H1 (cell line): ENCODE results near the gene TNFAIP1. TPM values are rescaled to one million over a fixed set of nuclear protein-coding genes. Genes with fewer than 3 reads are reported as not detected.

Experiments used
- CTCF ChIA-PET: fragments of 300-600 bp; sonication (Branson Sonifier 250); formaldehyde crosslinking; loops from one replicate; lab custom pipeline; 2021; ENCODE audit not compliant: partially characterized antibody; lab: Charles Lee
- POLR2A ChIA-PET: fragments of 300-600 bp; sonication (Branson Sonifier 250); formaldehyde crosslinking; loops from one replicate; lab custom pipeline; 2021; ENCODE audit warnings: inconsistent platforms; ENCODE audit not compliant: partially characterized antibody; lab: Charles Lee
- DNase-seq, 2 experiments: peaks; one replicate each; pipeline versions ENCODE4 v3.0.0 to v3.0.0-alpha.2; 2010 to 2022; ENCODE audit warnings: low spot score in 2 of 2, low read depth in 1 of 2, mixed read lengths in 1 of 2
- FAIRE-seq: peaks from 2 replicates; lab custom pipeline; 2011; peaks lifted over from hg19 to GRCh38; lab: Jason Lieb, UNC
- H2AFZ ChIP-seq: 2 replicates; pipeline ENCODE4 v1.8.1; 2012; ENCODE audit warnings: low read length, inconsistent platforms
- H2AK5ac ChIP-seq: 2 replicates; pipeline ENCODE4 v1.6.1; 2013; ENCODE audit warnings: low read depth, low read length
- H2BK120ac ChIP-seq: replicated peaks from 2 replicates; pipeline ENCODE3; 2013; ENCODE audit warnings: low read depth, low read length, inconsistent platforms
- H2BK12ac ChIP-seq: 2 replicates; pipeline ENCODE4 v1.6.1; 2013; ENCODE audit warnings: low read depth, low read length
- H2BK15ac ChIP-seq: 2 replicates; pipeline ENCODE4 v1.6.1; 2013; ENCODE audit warnings: low read length
- H2BK20ac ChIP-seq: 2 replicates; pipeline ENCODE4 v1.6.1; 2013; ENCODE audit warnings: low read length
- H2BK5ac ChIP-seq: 2 replicates; pipeline ENCODE4 v1.6.1; 2013; ENCODE audit warnings: low read depth, low read length
- H3K14ac ChIP-seq: 2 replicates; pipeline ENCODE4 v1.6.1; 2013; ENCODE audit warnings: inconsistent platforms; ENCODE audit not compliant: insufficient read length
- H3K18ac ChIP-seq: 2 replicates; pipeline ENCODE4 v1.6.1; 2013; ENCODE audit warnings: low read length; ENCODE audit errors: extremely low read depth
- H3K23ac ChIP-seq: 2 replicates; pipeline ENCODE4 v1.6.1; 2013; ENCODE audit warnings: inconsistent platforms; ENCODE audit not compliant: insufficient read length
- H3K23me2 ChIP-seq: 2 replicates; pipeline ENCODE4 v1.6.1; 2013; ENCODE audit warnings: low read depth, low read length
- H3K27ac ChIP-seq: 2 replicates; pipeline ENCODE4 v1.6.1; 2011; ENCODE audit warnings: low read depth, low read length, inconsistent platforms
- H3K27me3 ChIP-seq, 4 experiments: replicated peaks in 1 of 4; 1 replicate in 1 of 4; 2 replicates in 3 of 4; pipeline versions ENCODE4 v1.6.1 to v1.8.1; 2011 to 2013; ENCODE audit warnings: low read length in 3 of 4, mild to moderate bottlenecking in 3 of 4, inconsistent platforms in 2 of 4, mixed read lengths in 2 of 4, moderate library complexity in 1 of 4; ENCODE audit not compliant: control insufficient read depth in 3 of 4, insufficient read depth in 3 of 4; ENCODE audit errors: extremely low read depth in 1 of 4
- H3K36me3 ChIP-seq, 4 experiments: 2 replicates each; pipeline versions ENCODE4 v1.6.1 to v1.8.1; 2011 to 2013; ENCODE audit warnings: mild to moderate bottlenecking in 4 of 4, low read length in 3 of 4, moderate library complexity in 2 of 4, control low read depth in 1 of 4, inconsistent platforms in 1 of 4; ENCODE audit not compliant: insufficient read depth in 4 of 4, control insufficient read depth in 2 of 4
- H3K4ac ChIP-seq: replicated peaks from 2 replicates; pipeline ENCODE3; 2013; ENCODE audit warnings: low read length, low read depth, mixed read lengths, inconsistent platforms; ENCODE audit not compliant: insufficient read length
- H3K4me1 ChIP-seq, 4 experiments: replicated peaks in 1 of 4; 1 replicate in 1 of 4; 2 replicates in 3 of 4; pipeline versions ENCODE4 v1.6.1 to v1.8.1; 2011 to 2013; ENCODE audit warnings: low read length in 3 of 4, inconsistent platforms in 2 of 4, mixed read lengths in 1 of 4; ENCODE audit not compliant: insufficient read depth in 4 of 4, control insufficient read depth in 3 of 4
- H3K4me2 ChIP-seq, 2 experiments: 2 replicates each; pipeline versions ENCODE4 v1.6.1 to v1.8.1; 2011 to 2013; ENCODE audit warnings: low read depth in 2 of 2, low read length in 2 of 2, control low read depth in 1 of 2, inconsistent platforms in 1 of 2, mild to moderate bottlenecking in 1 of 2; ENCODE audit not compliant: insufficient read depth in 1 of 2
- H3K4me3 ChIP-seq, 4 experiments: fragments of 200-600, 300-600 bp in 1 of 4; sonication (generic), shearing (Covaris generic), sonication (Bioruptor Twin) in 1 of 4; 2 replicates each; pipeline versions ENCODE4 v1.5.1 to v1.8.1; 2011 to 2016; ENCODE audit warnings: low read length in 4 of 4, low read depth in 3 of 4, control low read depth in 2 of 4, inconsistent platforms in 2 of 4, mild to moderate bottlenecking in 2 of 4, mixed read lengths in 1 of 4, moderate library complexity in 1 of 4; ENCODE audit not compliant: insufficient read depth in 2 of 4; ENCODE audit errors: extremely low read depth in 1 of 4
- H3K56ac ChIP-seq: replicated peaks from 2 replicates; pipeline ENCODE3; 2013; ENCODE audit warnings: low read depth, mild to moderate bottlenecking, mixed read lengths, low read length, inconsistent platforms; ENCODE audit not compliant: insufficient read length
- H3K79me1 ChIP-seq: 2 replicates; pipeline ENCODE4 v1.6.1; 2013; ENCODE audit warnings: low read depth, low read length, control low read depth
- H3K79me2 ChIP-seq, 2 experiments: 2 replicates each; pipeline versions ENCODE4 v1.6.1 to v1.8.1; 2012 to 2013; ENCODE audit warnings: low read length in 2 of 2, mild to moderate bottlenecking in 2 of 2, inconsistent platforms in 1 of 2; ENCODE audit not compliant: insufficient read depth in 2 of 2, control insufficient read depth in 1 of 2
- H3K9ac ChIP-seq, 4 experiments: replicated peaks in 1 of 4; 1 replicate in 1 of 4; 2 replicates in 3 of 4; pipeline versions ENCODE4 v1.6.1 to v1.8.1; 2011 to 2013; ENCODE audit warnings: low read depth in 3 of 4, low read length in 3 of 4, control low read depth in 2 of 4, mild to moderate bottlenecking in 2 of 4, moderate library complexity in 2 of 4, inconsistent platforms in 1 of 4; ENCODE audit errors: extremely low read depth in 1 of 4
- H3K9me3 ChIP-seq, 2 experiments: 2 replicates each; pipeline versions ENCODE4 v1.6.1 to v1.8.1; 2012 to 2013; ENCODE audit warnings: mild to moderate bottlenecking in 2 of 2, moderate library complexity in 2 of 2, control low read depth in 1 of 2, inconsistent platforms in 1 of 2, low read depth in 1 of 2, low read length in 1 of 2, mixed read lengths in 1 of 2; ENCODE audit not compliant: insufficient read depth in 2 of 2
- H4K20me1 ChIP-seq, 2 experiments: replicated peaks in 1 of 2; 2 replicates each; pipeline versions ENCODE3 to v1.8.1; 2011 to 2013; ENCODE audit warnings: inconsistent platforms in 2 of 2, low read length in 2 of 2, mild to moderate bottlenecking in 1 of 2; ENCODE audit not compliant: insufficient read depth in 2 of 2, control insufficient read depth in 1 of 2
- H4K5ac ChIP-seq: 2 replicates; pipeline ENCODE4 v1.6.1; 2013; ENCODE audit warnings: low read length, low read depth, mixed read lengths, inconsistent platforms; ENCODE audit not compliant: insufficient read length
- H4K8ac ChIP-seq: 2 replicates; pipeline ENCODE4 v1.8.0; 2013; ENCODE audit warnings: mild to moderate bottlenecking, moderate library complexity, low read length, inconsistent platforms; ENCODE audit not compliant: insufficient read depth; ENCODE audit errors: extremely low read depth
- H4K91ac ChIP-seq: replicated peaks from 2 replicates; pipeline ENCODE3; 2013; ENCODE audit warnings: low read length, mixed read lengths, inconsistent platforms; ENCODE audit not compliant: insufficient read length
- BRCA1 ChIP-seq: IDR thresholded peaks from 2 replicates; pipeline ENCODE4 v1.6.1; 2012; ENCODE audit warnings: low read depth, low read length, improper control_type of control experiment
- WGBS, 2 experiments: shearing (Covaris generic) in 1 of 2; methylation state at CpG; one replicate each; pipeline versions ENCODE4 v1.1.6 to v1.1.7; 2013 to 2015; ENCODE audit warnings: low lambda C conversion rate in 2 of 2, mixed read lengths in 2 of 2, inconsistent platforms in 1 of 2, low coverage in 1 of 2, missing lambda C conversion rate in 1 of 2; ENCODE audit not compliant: insufficient replicate concordance in 2 of 2, insufficient coverage in 1 of 2, insufficient read length in 1 of 2; ENCODE audit errors: extremely low coverage in 1 of 2, missing lambda C conversion rate in 1 of 2; 5-methylcytosine and 5-hydroxymethylcytosine counted together
- polyA plus RNA-seq, 7 experiments: library from polyadenylated mRNA; depleted of rRNA in 3 of 7; stranded (reverse) in 5 of 7; unstranded in 2 of 7; fragments of >200 nt in 5 of 7; fragments of 200-250 nt in 2 of 7; gene quantifications; 1 replicate in 5 of 7; 2 replicates in 1 of 7; 4 replicates in 1 of 7; pipeline versions ENCODE4 v1.2.1 to v1.2.3, GENCODE V29; 2011 to 2013; ENCODE audit warnings: missing spikeins in 2 of 7, mixed read lengths in 2 of 7
- total RNA-seq: library from RNA; stranded (reverse); fragmentation: NEBNext Ultra II Directional; extraction: Animal tissue kit (Norgen Biotek cat#: 25700); gene quantifications from 2 replicates; pipeline ENCODE4 v1.2.1, GENCODE V29; 2021

TNFAIP1 gene
- total and polyA plus RNA-seq, 2 of the 8 experiments (the other 6 are each of a cell fraction or from before 2014, with no cell fraction given): 16.9 to 19.5 TPM

- H4K5ac ChIP-seq: no peak overlapping the region
- H3K56ac ChIP-seq: no peak overlapping the region
- H2AK5ac ChIP-seq: no peak overlapping the region
- no peak overlapping the region for H2BK20ac ChIP-seq
- no peaks in the 10 kb centered on the region; a peak in 1 of 7 replicates for H3K4me1 ChIP-seq
- H3K9ac ChIP-seq: no peak overlapping the region
- H2BK5ac ChIP-seq: no peak overlapping the region
- ChIA-PET POLR2A (interaction anchor here (12.7 kb wide), 1 partner anchor 9 kb away, joined by 135 read pairs; the partner anchor contains the start of gene SLC46A1), CTCF (interaction anchor here (0.7 kb wide), 1 partner anchor 12 kb away, joined by 4 read pairs; no protein-coding TSS in a partner anchor)
- H3K36me3 ChIP-seq: 0 out of 8 replicates have a peak, but pooled peaks cover 0 to 3% (median 0%) of the 10 kb centered on the region in 4 experiments
- H4K91ac ChIP-seq: no peak overlapping the region
- 81% methylated on average over 10 of the region's 10 CpGs; no CpG with 5 or more reads in 1 of the 2 experiments for WGBS, 2 experiments
- H3K4me2 ChIP-seq: no peak overlapping the region
- H3K18ac ChIP-seq: no peak overlapping the region
- H2BK12ac ChIP-seq: no peak overlapping the region
- no peaks in the 10 kb centered on the region for H3K79me1 ChIP-seq
- no peak for DNase-seq
- H2BK120ac ChIP-seq: no peak overlapping the region
- H3K23me2 ChIP-seq: no peaks in the 10 kb centered on the region
- H3K14ac ChIP-seq: no peak overlapping the region
- no peak overlapping the region for H3K27ac ChIP-seq
- H3K79me2 ChIP-seq: no peaks in the 10 kb centered on the region
- H3K27me3 ChIP-seq: no peaks in the 10 kb centered on the region
- TF ChIP-seq BRCA1: no peak
- TF ChIP-seq, all 59 proteins: peak for 0
- Histone ChIP-seq H3K4ac (no peak overlapping the region), H2BK15ac (no peak overlapping the region), H4K20me1 (no peaks in the 10 kb centered on the region), H3K23ac (no peak overlapping the region), H3K9me3 (no peaks in the 10 kb centered on the region), H4K8ac (no peak overlapping the region), H3K4me3 (no peak overlapping the region), H2AFZ (no peak overlapping the region)
- FAIRE-seq: no peak
Measured at GRCh38 chr17:28392491-28392890, 56.9 kb downstream of the TNFAIP1 start.
